HG03066 (cell line): ENCODE data around the gene CASZ1.

ENCODE experiments used
- ATAC-seq: cut with Tn5 transposase; IDR thresholded peaks from one replicate; pipeline ENCODE4 v1.9.1; 2021; ENCODE audit warnings: low read depth; ENCODE audit not compliant: unreplicated experiment

Gene CASZ1

DNA sequence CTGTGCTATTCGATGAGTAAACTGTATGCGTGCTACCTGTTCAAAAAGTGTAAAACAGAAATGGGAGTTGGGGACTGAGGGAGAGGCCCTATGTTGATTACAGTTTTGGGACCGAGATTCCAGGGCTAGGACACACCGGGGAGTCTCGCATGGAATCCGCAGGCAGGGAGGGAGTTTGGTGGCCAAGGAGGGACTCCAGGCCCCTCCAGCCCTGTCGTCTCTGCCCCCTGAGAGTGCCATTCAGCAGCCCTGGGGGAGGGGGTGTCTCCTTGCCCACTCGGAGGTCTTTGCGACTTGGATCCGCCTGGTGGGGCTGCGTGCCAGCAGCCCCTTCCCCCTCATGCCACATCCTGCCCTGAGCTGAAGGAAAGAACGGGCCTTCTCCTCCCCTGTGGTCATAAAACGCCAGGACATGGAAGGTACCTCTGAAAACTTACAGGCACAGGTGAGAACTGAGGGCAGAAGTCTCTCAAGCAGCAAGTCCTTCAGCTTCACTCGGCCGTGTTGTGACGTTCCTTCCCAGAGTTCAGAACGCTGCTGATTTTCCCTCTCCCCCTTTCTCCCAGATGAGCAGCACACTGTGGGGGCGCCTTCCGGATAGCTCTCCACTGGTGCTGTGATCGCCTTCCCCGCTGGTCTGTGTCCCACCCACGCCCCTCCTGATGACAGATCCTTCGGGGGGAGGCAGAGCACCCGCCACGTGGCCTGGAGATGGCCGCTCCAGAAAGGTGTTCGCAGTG is 180.3 kb downstream of the CASZ1 start:
- ATAC-seq = no peak

DNA sequence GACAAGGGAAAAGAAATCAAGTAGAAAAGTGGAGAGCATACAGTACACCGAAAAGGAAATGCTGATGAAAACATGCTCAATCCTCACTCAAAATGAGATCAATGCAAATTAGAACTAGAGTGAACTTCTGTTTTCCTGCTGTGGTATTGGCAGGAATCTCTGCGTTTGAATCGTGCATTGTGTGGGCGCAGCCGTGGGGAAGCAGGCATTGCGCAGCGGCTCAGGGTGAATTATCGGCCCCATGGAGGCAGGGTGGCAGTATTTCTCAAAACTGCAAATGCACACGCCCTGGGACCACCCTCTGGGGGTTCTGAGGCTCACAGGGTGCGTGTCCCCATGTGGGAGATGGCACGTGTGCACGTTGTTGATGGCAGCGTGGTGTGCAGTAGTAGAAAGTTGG is 181.1 kb downstream of the CASZ1 start:
- ATAC-seq = no peak

GRCh38 chr1:10614377-10615225 is 181.8 kb downstream of the CASZ1 start:
- ATAC-seq = no peak

GRCh38 chr1:10613861-10614260 is 182.6 kb downstream of the CASZ1 start:
- ATAC-seq = no peak

DNA sequence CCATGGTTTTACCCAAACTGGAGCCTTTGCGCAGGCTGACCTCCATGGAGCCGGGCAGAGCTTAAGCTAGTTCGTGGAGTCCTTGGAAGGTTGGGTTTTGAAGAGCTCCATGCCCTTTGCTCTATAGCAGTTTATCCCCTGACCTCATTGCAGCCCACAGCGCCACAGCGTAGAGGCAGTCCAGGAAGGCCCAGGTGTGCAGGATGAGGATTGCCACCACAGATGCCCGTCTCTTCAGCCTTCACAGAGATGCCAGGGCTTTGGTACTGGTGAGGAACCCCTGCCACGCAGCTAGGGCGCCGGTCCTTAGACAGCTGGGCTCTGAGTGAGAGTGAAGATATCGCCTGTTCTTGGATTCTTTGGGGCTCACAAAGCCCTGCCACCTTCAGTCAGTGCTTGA is 183.1 kb downstream of the CASZ1 start:
- ATAC-seq = no peak

DNA sequence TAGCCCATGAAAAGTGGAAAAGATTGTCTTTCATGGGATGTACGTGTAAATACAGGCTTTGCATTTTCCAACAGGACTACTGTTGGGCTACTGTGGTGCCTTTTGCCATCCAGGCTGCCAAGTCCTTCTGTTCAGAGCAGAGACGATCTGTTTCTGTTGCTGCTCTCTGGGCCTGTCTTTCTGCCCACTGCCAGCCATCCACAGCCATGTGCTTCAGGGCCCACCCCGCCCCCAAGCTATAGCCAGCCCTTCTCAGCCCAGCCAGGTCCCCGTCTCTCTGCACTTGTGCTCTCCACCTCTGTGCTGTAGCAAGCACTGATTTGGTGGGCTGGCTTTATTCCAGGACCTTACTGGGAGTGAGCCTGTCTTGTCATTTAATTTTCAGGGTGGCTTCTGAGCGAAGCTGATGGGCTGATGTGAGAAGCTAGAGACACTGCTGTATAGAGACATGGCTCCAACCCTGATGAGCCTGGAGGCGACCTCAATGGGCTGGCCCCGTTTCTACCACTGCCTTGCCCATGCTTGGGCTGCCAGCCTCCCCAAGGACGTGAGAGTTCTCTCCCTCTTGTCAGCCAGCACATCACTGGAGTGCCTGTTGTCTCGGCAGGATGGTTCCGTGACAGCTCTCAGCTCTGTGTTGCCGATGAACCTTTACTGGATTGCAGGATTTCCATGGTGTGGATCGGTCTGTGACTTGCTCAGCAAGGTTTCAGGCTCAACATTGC is 183.8 kb downstream of the CASZ1 start:
- no peak for ATAC-seq

DNA sequence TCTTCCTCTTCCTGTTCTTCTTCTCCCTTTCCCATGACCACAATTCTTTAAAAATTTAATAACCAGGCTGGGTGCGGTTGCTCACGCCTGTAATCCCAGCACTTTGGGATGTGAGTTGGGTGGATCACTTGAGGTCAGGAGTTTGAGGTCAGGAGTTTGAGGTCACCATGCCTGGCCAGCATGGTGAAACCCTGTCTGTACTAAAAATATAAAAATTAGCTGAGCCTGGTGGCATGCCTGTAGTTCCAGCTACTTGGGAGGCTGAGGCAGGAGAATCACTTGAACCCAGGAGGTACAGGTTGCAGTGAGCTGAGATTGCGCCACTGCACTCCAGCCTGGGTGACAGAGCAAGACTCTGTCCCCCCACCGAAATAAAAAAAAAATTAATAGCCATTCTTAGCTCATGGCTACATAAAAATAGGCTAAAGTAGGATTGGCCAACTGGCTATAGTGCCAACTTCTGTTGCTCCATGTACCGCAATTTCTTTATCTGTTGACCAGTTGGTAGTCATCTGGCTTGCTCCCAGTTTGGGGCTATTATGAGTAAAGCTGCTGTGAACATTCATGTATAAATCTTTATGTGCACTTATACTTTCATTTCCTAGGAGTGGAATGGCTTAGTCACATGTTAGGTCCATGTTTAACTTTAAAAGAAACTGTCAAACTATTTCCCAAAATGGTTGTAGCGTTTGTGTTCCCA is 185.4 kb downstream of the CASZ1 start:
- no peak for ATAC-seq

GRCh38 chr1:10608690-10609089 is 187.8 kb downstream of the CASZ1 start:
- no peak for ATAC-seq

DNA sequence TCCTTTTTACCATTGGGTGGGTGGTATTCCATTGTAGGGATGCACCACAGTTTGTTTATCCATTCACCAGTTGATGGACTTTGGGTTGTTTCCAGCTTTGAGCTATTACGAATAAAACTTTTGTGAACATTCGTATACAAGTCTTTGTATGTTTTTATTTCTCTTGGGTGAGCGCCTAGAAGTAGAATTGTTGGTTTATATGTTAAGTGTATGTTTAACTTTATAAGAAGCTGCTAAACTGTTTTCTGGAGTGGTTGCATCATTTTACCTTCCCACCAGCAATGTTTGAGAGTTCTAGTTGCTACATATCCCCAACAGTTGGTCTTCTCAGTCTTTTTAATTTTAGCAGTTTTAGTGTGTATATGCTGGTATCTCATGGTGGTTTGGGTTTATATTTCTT is 189.2 kb downstream of the CASZ1 start:
- no peak for ATAC-seq

DNA sequence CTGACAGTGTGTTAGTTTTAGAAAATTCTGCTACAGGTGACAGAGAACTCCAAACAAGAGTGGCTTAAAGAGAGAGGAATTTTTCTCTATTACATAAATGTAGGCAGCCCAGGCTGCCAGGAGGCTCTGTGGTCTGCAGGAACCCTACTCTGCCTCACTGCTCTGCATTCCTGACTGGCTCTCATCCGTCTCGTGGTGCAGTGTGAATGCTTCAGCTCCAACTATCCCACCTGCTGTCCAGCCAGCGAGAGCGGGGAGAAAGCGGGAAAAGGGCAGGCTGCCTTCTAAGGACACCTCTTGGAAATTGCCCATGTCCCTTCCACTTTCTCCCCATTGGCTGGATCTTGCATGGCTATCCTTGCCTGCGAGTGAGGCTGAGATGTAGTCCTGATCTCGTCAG is 190.4 kb downstream of the CASZ1 start:
- ATAC-seq = no peak

DNA sequence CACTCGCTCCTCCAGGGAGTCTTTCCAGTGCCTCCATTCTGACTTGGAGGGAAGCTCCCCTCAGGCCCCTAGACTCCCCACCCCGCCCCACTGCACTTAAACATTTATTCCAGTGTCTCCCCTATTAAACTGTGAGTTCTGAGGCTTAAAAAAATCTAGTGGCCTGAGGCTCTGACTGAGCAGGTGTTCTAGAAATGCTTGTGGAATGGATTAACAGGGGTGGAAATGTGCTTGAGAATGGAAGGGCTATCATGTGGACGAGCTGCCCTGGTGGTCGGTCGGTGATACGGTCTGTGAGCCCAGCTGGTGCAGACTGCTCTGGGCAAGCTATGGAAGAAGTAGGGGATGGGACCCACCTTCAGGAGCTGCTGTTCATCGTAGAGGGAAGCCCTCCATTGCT is 191.5 kb downstream of the CASZ1 start:
- no peak for ATAC-seq

GRCh38 chr1:10602936-10603335 is 193.5 kb downstream of the CASZ1 start:
- no peak for ATAC-seq

GRCh38 chr1:10601342-10602070 is 194.9 kb downstream of the CASZ1 start:
- ATAC-seq = no peak

GRCh38 chr1:10599194-10599861 is 197.1 kb downstream of the CASZ1 start:
- no peak for ATAC-seq

- no peak for ATAC-seq
These were observed 198.1 kb downstream of the CASZ1 start for GRCh38 chr1:10598389-10598702.

DNA sequence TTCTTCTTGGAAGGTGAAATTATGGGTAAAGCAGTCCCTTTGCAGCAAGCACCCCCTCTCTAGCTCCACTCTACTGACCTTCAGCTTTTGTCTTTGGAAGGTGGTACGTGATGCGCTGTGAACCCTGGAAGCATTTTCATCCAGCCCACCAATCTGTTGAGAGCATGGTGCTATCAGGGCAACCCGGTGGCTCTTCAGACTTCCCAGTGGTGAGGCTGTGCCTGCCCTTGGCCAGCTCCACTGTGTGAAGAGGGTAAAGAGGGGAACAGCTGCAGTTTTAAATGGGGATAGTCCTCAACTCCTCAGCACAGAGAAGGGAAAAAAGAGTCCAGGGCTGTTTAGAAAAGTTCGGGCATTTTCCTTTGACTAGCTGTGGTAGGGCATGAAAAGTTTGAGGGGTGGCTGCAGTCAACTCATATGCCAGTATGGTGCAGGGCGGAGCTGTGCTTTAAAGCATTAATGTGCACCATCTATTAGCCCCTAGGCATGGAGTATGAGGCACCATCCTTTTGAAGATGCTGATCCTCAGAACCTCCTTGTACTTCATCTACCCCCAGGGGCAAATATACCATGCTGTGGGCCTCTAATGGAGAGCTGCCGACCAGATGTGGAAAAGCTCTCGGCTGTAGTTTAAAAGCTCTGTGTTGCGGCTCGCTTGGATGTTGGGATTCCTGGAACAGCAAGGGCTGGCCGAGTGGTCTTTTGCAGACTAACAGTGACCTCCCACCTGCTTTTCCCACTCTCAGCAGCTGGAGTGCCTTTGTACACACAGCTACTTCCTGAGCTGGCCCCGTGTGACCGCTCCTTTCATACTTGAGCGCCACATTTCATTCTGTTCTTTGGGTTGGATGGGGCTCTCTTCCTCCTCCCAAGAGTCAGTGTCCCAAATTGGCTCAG is 198.7 kb downstream of the CASZ1 start:
- no peak for ATAC-seq

DNA sequence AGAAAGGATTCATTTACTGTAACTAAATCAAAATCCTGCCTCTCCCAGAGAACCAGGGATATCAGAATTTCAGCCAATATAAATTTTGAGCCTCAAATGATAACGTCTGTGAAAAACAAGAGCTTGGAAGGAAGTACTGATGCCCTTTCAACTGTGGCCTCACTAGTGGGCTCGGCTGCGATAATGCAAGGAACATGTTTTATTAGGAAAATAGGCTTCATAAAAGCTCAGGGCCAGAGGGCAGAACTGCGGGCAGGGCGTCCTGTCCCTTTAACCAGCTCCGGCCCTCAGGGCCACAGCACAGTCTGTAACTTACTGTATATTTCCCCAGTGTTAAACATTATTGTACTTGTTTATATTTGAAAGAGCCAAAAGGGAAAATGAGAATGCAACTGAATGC is 199.7 kb downstream of the CASZ1 start:
- no peak for ATAC-seq

DNA sequence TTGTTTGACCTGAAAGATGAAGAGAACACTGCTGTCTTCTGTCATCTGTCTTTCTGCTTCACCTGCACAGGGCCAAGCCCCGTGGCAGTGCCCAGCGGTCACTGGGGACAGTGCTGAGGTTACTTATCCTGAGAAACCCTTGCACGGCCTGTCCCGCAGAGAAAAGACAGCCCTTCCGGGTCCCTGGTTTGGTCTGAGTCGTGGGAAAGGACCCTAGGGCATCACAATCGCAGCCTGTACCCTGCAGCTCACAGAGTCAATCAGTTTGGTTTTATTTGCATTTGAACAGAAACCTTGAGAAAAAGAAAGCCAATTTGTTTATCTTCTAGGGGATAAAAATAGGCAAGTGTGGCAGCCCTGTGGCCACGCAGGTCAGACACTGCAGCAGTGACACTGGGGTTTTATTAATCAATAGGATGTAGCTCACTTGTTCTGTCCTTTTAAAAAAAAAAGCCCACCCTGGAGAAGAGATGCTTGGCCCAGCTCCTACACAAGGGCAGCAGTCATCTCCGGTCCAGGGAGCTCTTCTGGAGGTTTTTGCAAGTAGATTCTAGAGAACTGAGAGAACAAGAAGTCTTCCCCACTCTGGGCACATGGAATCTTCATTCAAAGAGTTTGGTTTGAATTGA is 201.7 kb downstream of the CASZ1 start:
- no peak for ATAC-seq
